ENCODE results near the gene NR3C1. TPM values are rescaled to one million over a fixed set of nuclear protein-coding genes. Genes with fewer than 3 reads are reported as not detected.

The NR3C1 gene
- total and polyA plus RNA-seq, 2 of the 13 experiments (the other 11 are each of a cell fraction or from before 2014, with no cell fraction given): 10.0 to 24.3 TPM

DNA sequence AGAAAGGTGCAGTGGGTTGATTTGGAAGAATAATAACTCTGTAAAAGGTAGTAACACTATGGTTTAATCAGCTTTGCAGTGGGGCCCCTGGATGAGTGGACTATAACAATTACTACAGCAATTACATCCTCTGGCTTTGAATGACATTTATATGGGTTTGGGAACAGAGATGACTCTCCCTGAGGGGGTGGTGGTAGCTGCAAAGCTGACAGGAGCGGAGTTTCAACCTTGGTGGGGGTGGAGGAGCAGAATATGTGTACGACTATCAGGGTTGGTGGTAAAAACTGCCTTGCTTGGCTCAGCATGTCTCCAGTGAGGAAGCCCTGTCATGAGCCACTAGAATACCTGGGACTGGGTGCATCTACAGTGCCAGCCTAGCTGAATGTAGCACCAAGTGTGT lies 28.3 kb upstream of the NR3C1 start:
- no peak overlapping the region for H3K27ac ChIP-seq (ENCODE audit: extremely low read length, insufficient read depth, low read length)
- ChIA-PET POLR2A (no interaction called here), CTCF (ENCODE audit: low intra/inter-chr PET ratio, low total read pairs) (no interaction called here)
- intact Hi-C loops (cut with micrococcal nuclease; ENCODE audit: unreplicated experiment) (no loop called here), in situ Hi-C loops (cut with HindIII; ENCODE audit: extremely low pct_ligation_motif_present, low pct_unique_long_range_greater_than_20kb) (loop anchor here (25.0 kb wide), 1 partner anchor 381 kb away; the partner anchor contains the start of gene HMHB1)
- ATAC-seq (no peak), FAIRE-seq (no peak), DNase-seq (ENCODE audit: low spot score) (no peak)
- H3K4me2 ChIP-seq (ENCODE audit: low read depth, low read length): no peak overlapping the region
- BruUV-seq (replicated peaks): no TSS peak
- no peak overlapping the region for H3K4me3 ChIP-seq (replicated peaks in 1 of 3; ENCODE audit: insufficient read depth in 1 of 3, low read depth in 2 of 3, low read length in 3 of 3)
- no peaks in the 10 kb centered on the region for H3K9me3 ChIP-seq (ENCODE audit: low read length)
- no peaks in the 10 kb centered on the region for H3K79me2 ChIP-seq (ENCODE audit: insufficient read depth, low read length)
- TF ChIP-seq TRIM24 (CRISPR knock-in tag; IDR thresholded peaks at IDR 0.05): no peak
- TF ChIP-seq, protein P1, sequence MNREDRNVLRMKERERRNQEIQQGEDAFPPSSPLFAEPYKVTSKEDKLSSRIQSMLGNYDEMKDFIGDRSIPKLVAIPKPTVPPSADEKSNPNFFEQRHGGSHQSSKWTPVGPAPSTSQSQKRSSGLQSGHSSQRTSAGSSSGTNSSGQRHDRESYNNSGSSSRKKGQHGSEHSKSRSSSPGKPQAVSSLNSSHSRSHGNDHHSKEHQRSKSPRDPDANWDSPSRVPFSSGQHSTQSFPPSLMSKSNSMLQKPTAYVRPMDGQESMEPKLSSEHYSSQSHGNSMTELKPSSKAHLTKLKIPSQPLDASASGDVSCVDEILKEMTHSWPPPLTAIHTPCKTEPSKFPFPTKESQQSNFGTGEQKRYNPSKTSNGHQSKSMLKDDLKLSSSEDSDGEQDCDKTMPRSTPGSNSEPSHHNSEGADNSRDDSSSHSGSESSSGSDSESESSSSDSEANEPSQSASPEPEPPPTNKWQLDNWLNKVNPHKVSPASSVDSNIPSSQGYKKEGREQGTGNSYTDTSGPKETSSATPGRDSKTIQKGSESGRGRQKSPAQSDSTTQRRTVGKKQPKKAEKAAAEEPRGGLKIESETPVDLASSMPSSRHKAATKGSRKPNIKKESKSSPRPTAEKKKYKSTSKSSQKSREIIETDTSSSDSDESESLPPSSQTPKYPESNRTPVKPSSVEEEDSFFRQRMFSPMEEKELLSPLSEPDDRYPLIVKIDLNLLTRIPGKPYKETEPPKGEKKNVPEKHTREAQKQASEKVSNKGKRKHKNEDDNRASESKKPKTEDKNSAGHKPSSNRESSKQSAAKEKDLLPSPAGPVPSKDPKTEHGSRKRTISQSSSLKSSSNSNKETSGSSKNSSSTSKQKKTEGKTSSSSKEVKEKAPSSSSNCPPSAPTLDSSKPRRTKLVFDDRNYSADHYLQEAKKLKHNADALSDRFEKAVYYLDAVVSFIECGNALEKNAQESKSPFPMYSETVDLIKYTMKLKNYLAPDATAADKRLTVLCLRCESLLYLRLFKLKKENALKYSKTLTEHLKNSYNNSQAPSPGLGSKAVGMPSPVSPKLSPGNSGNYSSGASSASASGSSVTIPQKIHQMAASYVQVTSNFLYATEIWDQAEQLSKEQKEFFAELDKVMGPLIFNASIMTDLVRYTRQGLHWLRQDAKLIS (CRISPR knock-in tag; IDR thresholded peaks at IDR 0.05): no peak
- TF ChIP-seq ZSCAN25 (CRISPR knock-in tag; IDR thresholded peaks at IDR 0.05): no peak
- no peak for TF ChIP-seq ZNF460 (CRISPR knock-in tag; IDR thresholded peaks at IDR 0.05; ENCODE audit: borderline replicate concordance)
- TF ChIP-seq MIER3 (CRISPR knock-in tag; IDR thresholded peaks at IDR 0.05; ENCODE audit: borderline replicate concordance): no peak
- no peak for TF ChIP-seq NR2C2 (CRISPR knock-in tag; IDR thresholded peaks at IDR 0.05; ENCODE audit: borderline replicate concordance)
- no peak for TF ChIP-seq FOSL2 (CRISPR knock-in tag; IDR thresholded peaks at IDR 0.05)
- TF ChIP-seq TOPORS (CRISPR knock-in tag; IDR thresholded peaks at IDR 0.05): no peak
- TF ChIP-seq, protein P2, sequence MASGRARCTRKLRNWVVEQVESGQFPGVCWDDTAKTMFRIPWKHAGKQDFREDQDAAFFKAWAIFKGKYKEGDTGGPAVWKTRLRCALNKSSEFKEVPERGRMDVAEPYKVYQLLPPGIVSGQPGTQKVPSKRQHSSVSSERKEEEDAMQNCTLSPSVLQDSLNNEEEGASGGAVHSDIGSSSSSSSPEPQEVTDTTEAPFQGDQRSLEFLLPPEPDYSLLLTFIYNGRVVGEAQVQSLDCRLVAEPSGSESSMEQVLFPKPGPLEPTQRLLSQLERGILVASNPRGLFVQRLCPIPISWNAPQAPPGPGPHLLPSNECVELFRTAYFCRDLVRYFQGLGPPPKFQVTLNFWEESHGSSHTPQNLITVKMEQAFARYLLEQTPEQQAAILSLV (CRISPR knock-in tag; IDR thresholded peaks at IDR 0.05; ENCODE audit: borderline replicate concordance): no peak
- TF ChIP-seq ONECUT2 (CRISPR knock-in tag; IDR thresholded peaks at IDR 0.05): no peak
- no peak for TF ChIP-seq ZNF12 (CRISPR knock-in tag; IDR thresholded peaks at IDR 0.05)
- TF ChIP-seq ATAD3A (CRISPR knock-in tag; IDR thresholded peaks at IDR 0.05): no peak
- TF ChIP-seq ZNF296 (CRISPR knock-in tag; conservative IDR thresholded peaks at IDR 0.05): no peak
- peaks cover 0 to 6% of the 10 kb centered on the region in 2 experiments; a peak in 1 of 5 replicates for H3K27me3 ChIP-seq (ENCODE audit: control insufficient read depth in 1 of 2, insufficient read depth in 2 of 2, low read length in 2 of 2)
- no peak overlapping the region for H3K9ac ChIP-seq (ENCODE audit: insufficient read depth, low read depth, low read length)
- 32% methylated on average over 2 of the region's 2 CpGs for WGBS (ENCODE audit: low lambda C conversion rate)
- no peaks in the 10 kb centered on the region for H4K20me1 ChIP-seq (ENCODE audit: insufficient read depth, low read length)
- H3K36me3 ChIP-seq (replicated peaks in 1 of 2; ENCODE audit: control insufficient read depth in 1 of 2, insufficient read depth in 2 of 2, low read length in 2 of 2): no peaks in the 10 kb centered on the region
- no peak overlapping the region for H2AFZ ChIP-seq (ENCODE audit: low read length)
- peaks cover 32% of the 10 kb centered on the region for H3K4me1 ChIP-seq (ENCODE audit: insufficient read depth, low read length)

Data from HepG2 (cell line).